ENCODE data around the gene TARBP1.
A peak's percentile ranks its signal among the peaks of the same experiment; 100 is the strongest.
"Not testable (repeated sequence)": the region's sequence is repeated elsewhere in the genome, so short reads cannot be mapped to it uniquely, and the experiment has no call there.

TARBP1 gene

GRCh38 chr1:234478481-234479309 lies at the start of gene TARBP1:
Gene TARBP1, minus strand, starts transcription at chr1:234479179. Its CDS starts 76 bp downstream, at chr1:234479103.
- peaks cover 39% of the 10 kb centered on the region for H3K79me2 ChIP-seq (ENCODE audit: control insufficient read depth, insufficient read depth, low read length, unreplicated experiment)
- peak within 1 kb of the TSS; percentile 44; the same call in 1 of the 2 replicates for H3K27ac ChIP-seq (ENCODE audit: low read depth, low read length)
- peaks cover 12% of the 10 kb centered on the region; the same call in 1 of the 2 replicates for H3K27me3 ChIP-seq (ENCODE audit: insufficient read depth, low read length)
- no peaks in the 10 kb centered on the region for H3K36me3 ChIP-seq (ENCODE audit: insufficient read depth, low read length)
- peak within 1 kb of the TSS; percentile 83 for H2AFZ ChIP-seq (ENCODE audit: low read length, unreplicated experiment)
- peaks cover 13% of the 10 kb centered on the region for H3K4me1 ChIP-seq (ENCODE audit: control insufficient read depth, insufficient read depth, low read length, unreplicated experiment)
- H3K4me3 ChIP-seq (ENCODE audit: low read depth, low read length): peak within 1 kb of the TSS; percentile 99

GRCh38 chr1:234528074-234528865 lies 49.3 kb upstream of the TARBP1 start:
- no peak overlapping the region for H3K27ac ChIP-seq (ENCODE audit: low read depth, low read length)
- H3K27me3 ChIP-seq (ENCODE audit: insufficient read depth, low read length): no peaks in the 10 kb centered on the region
- no peaks in the 10 kb centered on the region for H3K36me3 ChIP-seq (ENCODE audit: insufficient read depth, low read length)
- no peaks in the 10 kb centered on the region for H3K79me2 ChIP-seq (ENCODE audit: control insufficient read depth, insufficient read depth, low read length, unreplicated experiment)
- H3K4me3 ChIP-seq (ENCODE audit: low read depth, low read length): no peak overlapping the region
- H3K4me1 ChIP-seq (ENCODE audit: control insufficient read depth, insufficient read depth, low read length, unreplicated experiment): peaks cover 33% of the 10 kb centered on the region
- no peak overlapping the region for H2AFZ ChIP-seq (ENCODE audit: low read length, unreplicated experiment)

- Histone ChIP-seq H2AFZ (ENCODE audit: low read length, unreplicated experiment) (no peak overlapping the region), H3K4me1 (ENCODE audit: control insufficient read depth, insufficient read depth, low read length, unreplicated experiment) (peaks cover 34% of the 10 kb centered on the region), H3K4me3 (ENCODE audit: low read depth, low read length) (no peak overlapping the region), H3K79me2 (ENCODE audit: control insufficient read depth, insufficient read depth, low read length, unreplicated experiment) (no peaks in the 10 kb centered on the region), H3K27me3 (ENCODE audit: insufficient read depth, low read length) (no peaks in the 10 kb centered on the region), H3K36me3 (ENCODE audit: insufficient read depth, low read length) (no peaks in the 10 kb centered on the region), H3K27ac (ENCODE audit: low read depth, low read length) (no peak overlapping the region)
Measured at GRCh38 chr1:234527346-234527745, 48.4 kb upstream of the TARBP1 start.

- H3K4me1 ChIP-seq (ENCODE audit: control insufficient read depth, insufficient read depth, low read length, unreplicated experiment): peaks cover 29% of the 10 kb centered on the region
- no peak overlapping the region for H3K27ac ChIP-seq (ENCODE audit: low read depth, low read length)
- H3K79me2 ChIP-seq (ENCODE audit: control insufficient read depth, insufficient read depth, low read length, unreplicated experiment): no peaks in the 10 kb centered on the region
- no peak overlapping the region for H2AFZ ChIP-seq (ENCODE audit: low read length, unreplicated experiment)
- no peaks in the 10 kb centered on the region for H3K27me3 ChIP-seq (ENCODE audit: insufficient read depth, low read length)
- no peak overlapping the region for H3K4me3 ChIP-seq (ENCODE audit: low read depth, low read length)
- H3K36me3 ChIP-seq (ENCODE audit: insufficient read depth, low read length): no peaks in the 10 kb centered on the region
Measured at GRCh38 chr1:234526922-234527321, 47.9 kb upstream of the TARBP1 start.

GRCh38 chr1:234525099-234525799 lies 46.3 kb upstream of the TARBP1 start:
- Histone ChIP-seq H3K4me1 (ENCODE audit: control insufficient read depth, insufficient read depth, low read length, unreplicated experiment) (peaks cover 14% of the 10 kb centered on the region), H3K27ac (ENCODE audit: low read depth, low read length) (no peak overlapping the region), H2AFZ (ENCODE audit: low read length, unreplicated experiment) (no peak overlapping the region), H3K27me3 (ENCODE audit: insufficient read depth, low read length) (no peaks in the 10 kb centered on the region), H3K4me3 (ENCODE audit: low read depth, low read length) (no peak overlapping the region), H3K36me3 (ENCODE audit: insufficient read depth, low read length) (no peaks in the 10 kb centered on the region), H3K79me2 (ENCODE audit: control insufficient read depth, insufficient read depth, low read length, unreplicated experiment) (no peaks in the 10 kb centered on the region)

- Histone ChIP-seq H3K4me1 (ENCODE audit: control insufficient read depth, insufficient read depth, low read length, unreplicated experiment) (peaks cover 20% of the 10 kb centered on the region), H3K27me3 (ENCODE audit: insufficient read depth, low read length) (no peaks in the 10 kb centered on the region), H3K4me3 (ENCODE audit: low read depth, low read length) (no peak overlapping the region), H2AFZ (ENCODE audit: low read length, unreplicated experiment) (no peak overlapping the region), H3K36me3 (ENCODE audit: insufficient read depth, low read length) (no peaks in the 10 kb centered on the region), H3K79me2 (ENCODE audit: control insufficient read depth, insufficient read depth, low read length, unreplicated experiment) (no peaks in the 10 kb centered on the region), H3K27ac (ENCODE audit: low read depth, low read length) (no peak overlapping the region)
Measured at GRCh38 chr1:234521836-234522235, 42.9 kb upstream of the TARBP1 start.

GRCh38 chr1:234520908-234521817 lies 42.2 kb upstream of the TARBP1 start:
- H2AFZ ChIP-seq (ENCODE audit: low read length, unreplicated experiment): no peak overlapping the region
- H3K79me2 ChIP-seq (ENCODE audit: control insufficient read depth, insufficient read depth, low read length, unreplicated experiment): no peaks in the 10 kb centered on the region

GRCh38 chr1:234519506-234519905 lies 40.5 kb upstream of the TARBP1 start:
- H3K27me3 ChIP-seq (ENCODE audit: insufficient read depth, low read length): no peaks in the 10 kb centered on the region
- no peaks in the 10 kb centered on the region for H3K79me2 ChIP-seq (ENCODE audit: control insufficient read depth, insufficient read depth, low read length, unreplicated experiment)
- H3K4me1 ChIP-seq (ENCODE audit: control insufficient read depth, insufficient read depth, low read length, unreplicated experiment): peaks cover 35% of the 10 kb centered on the region
- H2AFZ ChIP-seq (ENCODE audit: low read length, unreplicated experiment): no peak overlapping the region
- H3K27ac ChIP-seq (ENCODE audit: low read depth, low read length): no peak overlapping the region
- H3K4me3 ChIP-seq (ENCODE audit: low read depth, low read length): no peak overlapping the region
- H3K36me3 ChIP-seq (ENCODE audit: insufficient read depth, low read length): no peaks in the 10 kb centered on the region

More at GRCh38 chr1:234520908-234521817, 42.2 kb upstream of the TARBP1 start:
- H3K27me3 ChIP-seq (ENCODE audit: insufficient read depth, low read length): no peaks in the 10 kb centered on the region
- H3K4me3 ChIP-seq (ENCODE audit: low read depth, low read length): no peak overlapping the region
- peaks cover 20% of the 10 kb centered on the region for H3K4me1 ChIP-seq (ENCODE audit: control insufficient read depth, insufficient read depth, low read length, unreplicated experiment)
- no peak overlapping the region for H3K27ac ChIP-seq (ENCODE audit: low read depth, low read length)
- H3K36me3 ChIP-seq (ENCODE audit: insufficient read depth, low read length): no peaks in the 10 kb centered on the region

- no peaks in the 10 kb centered on the region for H3K79me2 ChIP-seq (ENCODE audit: control insufficient read depth, insufficient read depth, low read length, unreplicated experiment)
- H3K4me3 ChIP-seq (ENCODE audit: low read depth, low read length): no peak overlapping the region
- no peaks in the 10 kb centered on the region for H3K36me3 ChIP-seq (ENCODE audit: insufficient read depth, low read length)
- no peaks in the 10 kb centered on the region for H3K27me3 ChIP-seq (ENCODE audit: insufficient read depth, low read length)
- peaks cover 33% of the 10 kb centered on the region for H3K4me1 ChIP-seq (ENCODE audit: control insufficient read depth, insufficient read depth, low read length, unreplicated experiment)
- no peak overlapping the region for H2AFZ ChIP-seq (ENCODE audit: low read length, unreplicated experiment)
- no peak overlapping the region for H3K27ac ChIP-seq (ENCODE audit: low read depth, low read length)
Measured at GRCh38 chr1:234518876-234519275, 39.9 kb upstream of the TARBP1 start.

GRCh38 chr1:234518086-234518485 lies 39.1 kb upstream of the TARBP1 start:
- not testable (repeated sequence) for H3K27me3 ChIP-seq (ENCODE audit: insufficient read depth, low read length); H3K79me2 ChIP-seq (ENCODE audit: control insufficient read depth, insufficient read depth, low read length, unreplicated experiment); H3K27ac ChIP-seq (ENCODE audit: low read depth, low read length); H3K4me3 ChIP-seq (ENCODE audit: low read depth, low read length); H3K36me3 ChIP-seq (ENCODE audit: insufficient read depth, low read length); H2AFZ ChIP-seq (ENCODE audit: low read length, unreplicated experiment)
- H3K4me1 ChIP-seq (ENCODE audit: control insufficient read depth, insufficient read depth, low read length, unreplicated experiment): peaks cover 28% of the 10 kb centered on the region
